HG02610 (cell line): ENCODE results near the gene HIF1A.
"Not testable (repeated sequence)": the region's sequence is repeated elsewhere in the genome, so short reads cannot be mapped to it uniquely, and the experiment has no call there.

Experiments
- ATAC-seq: cut with Tn5 transposase; IDR thresholded peaks from one replicate; pipeline ENCODE4 v1.9.1; 2021; ENCODE audit warnings: mild to moderate bottlenecking, moderate library complexity; ENCODE audit not compliant: unreplicated experiment

HIF1A gene

DNA sequence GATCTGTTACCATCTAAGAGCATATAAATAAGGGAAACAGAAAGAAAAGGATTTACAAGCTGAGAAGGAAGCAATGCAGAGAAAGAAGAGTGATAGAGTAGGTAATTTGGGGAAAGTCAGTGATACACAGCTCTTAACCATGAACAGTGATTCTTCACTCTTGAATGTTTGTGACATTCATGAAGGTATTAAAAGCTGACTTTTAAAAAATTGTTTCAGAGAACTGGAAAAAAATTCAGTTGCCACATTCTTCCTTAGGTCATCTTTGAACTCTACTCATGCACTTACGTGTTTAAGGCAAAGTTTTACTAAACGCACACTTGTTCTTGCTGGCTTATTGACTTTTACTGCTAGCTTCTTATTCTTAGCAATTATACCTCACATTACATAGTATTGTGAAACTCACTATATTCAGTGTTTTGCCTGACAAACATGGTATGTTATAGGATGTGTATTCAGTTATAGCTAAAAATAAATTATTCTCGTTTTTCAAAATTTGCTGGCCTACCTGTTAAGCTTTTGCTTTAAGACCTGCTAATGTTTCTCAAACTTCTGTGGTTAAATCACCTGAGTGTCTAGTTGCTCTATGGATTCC, 10.9 kb downstream of the HIF1A start:
- ATAC-seq = no peak

DNA sequence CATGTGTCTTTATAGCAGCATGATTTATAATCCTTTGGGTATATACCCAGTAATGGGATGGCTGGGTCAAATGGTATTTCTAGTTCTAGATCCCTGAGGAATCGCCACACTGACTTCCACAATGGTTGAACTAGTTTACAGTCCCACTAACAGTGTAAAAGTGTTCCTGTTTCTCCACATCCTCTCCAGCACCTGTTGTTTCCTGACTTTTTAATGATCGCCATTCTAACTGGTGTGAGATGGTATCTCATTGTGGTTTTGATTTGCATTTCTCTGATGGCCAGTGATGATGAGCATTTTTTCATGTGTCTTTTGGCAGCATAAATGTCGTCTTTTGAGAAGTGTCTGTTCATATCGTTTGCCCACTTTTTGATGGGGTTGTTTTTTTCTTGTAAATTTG, 12.5 kb downstream of the HIF1A start:
- ATAC-seq = not testable (repeated sequence)

- ATAC-seq = not testable (repeated sequence)
These were observed 13.4 kb downstream of the HIF1A start for GRCh38 chr14:61708693-61709092.

- no peak for ATAC-seq
These were observed 15.8 kb downstream of the HIF1A start for GRCh38 chr14:61710853-61711817.

- no peak for ATAC-seq
These were observed 16.8 kb downstream of the HIF1A start for GRCh38 chr14:61712137-61712536.

- ATAC-seq = no peak
These were observed 18.6 kb downstream of the HIF1A start for GRCh38 chr14:61713724-61714437.

DNA sequence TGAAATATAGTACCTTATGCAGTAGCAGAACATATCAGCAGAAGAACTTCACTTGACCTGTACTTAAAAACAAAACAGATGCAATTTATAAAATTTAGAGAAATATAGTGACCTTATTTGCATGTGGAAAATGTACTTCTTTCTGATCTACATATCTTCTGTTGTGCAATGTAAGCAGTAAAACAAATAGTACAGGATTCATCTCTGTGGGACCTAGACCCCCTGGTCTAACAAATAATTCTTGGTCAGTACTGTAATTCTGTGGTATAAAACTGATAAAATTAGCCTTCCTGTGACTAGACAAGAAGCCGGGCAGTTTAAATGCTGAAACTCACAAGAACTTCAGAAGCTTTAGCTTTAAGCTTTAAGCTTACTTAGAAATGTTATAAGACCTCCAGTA, 21.6 kb downstream of the HIF1A start:
- ATAC-seq = no peak

- ATAC-seq = no peak
These were observed 22.7 kb downstream of the HIF1A start for GRCh38 chr14:61718039-61718438.

DNA sequence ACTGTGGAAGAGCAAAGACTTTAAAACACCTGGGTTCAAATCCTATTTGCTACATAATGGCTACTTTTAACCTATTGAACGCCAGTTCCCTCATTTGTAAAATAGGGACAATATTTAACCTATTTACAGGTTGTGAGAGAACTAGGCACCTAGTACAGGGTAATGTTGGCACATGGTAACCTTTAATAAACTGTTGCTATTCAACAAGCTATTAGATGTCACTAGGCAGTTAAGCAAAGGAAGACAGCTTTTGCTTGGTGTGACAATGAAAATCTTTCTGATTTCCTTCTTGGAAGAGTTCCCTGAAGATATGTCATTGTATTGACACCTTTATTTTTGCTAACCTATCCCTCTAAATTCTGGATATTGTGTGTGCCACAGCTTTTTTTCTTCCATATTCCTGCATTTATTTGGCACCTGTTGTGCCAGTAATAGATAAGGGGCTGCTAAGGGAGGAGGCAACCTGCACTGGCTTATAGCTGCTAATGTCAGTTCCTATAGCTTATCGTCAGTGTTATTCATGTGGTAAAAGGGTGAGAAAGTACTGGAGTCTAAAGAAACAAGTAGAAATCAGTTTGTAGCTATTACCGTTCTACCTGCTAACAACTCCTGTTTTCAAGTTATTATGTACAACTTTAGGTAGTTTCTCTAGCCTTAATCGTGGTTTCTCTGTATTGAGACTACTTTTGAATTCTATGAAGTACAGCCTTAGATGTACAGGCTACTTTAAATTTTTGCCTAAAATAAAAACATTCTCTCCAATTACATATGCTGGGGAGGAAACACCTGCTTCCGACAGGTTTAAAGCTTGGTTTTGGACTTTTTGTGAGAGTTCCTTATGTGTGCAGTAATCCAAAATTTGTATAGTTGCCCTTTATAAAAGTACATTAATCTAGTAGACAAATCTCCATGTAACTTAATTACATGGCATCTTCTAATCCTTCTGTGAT, 24.3 kb downstream of the HIF1A start:
- no peak for ATAC-seq

DNA sequence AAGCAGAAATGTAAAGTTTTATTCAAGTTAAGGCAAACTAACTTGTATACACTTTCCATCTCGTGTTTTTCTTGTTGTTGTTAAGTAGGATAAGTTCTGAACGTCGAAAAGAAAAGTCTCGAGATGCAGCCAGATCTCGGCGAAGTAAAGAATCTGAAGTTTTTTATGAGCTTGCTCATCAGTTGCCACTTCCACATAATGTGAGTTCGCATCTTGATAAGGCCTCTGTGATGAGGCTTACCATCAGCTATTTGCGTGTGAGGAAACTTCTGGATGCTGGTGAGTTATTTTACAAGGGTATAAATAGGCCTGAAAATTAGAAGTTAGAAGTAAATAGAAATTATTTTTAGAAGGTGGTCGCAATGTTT, 25.0 kb downstream of the HIF1A start:
- no peak for ATAC-seq

GRCh38 chr14:61720741-61721140, 25.4 kb downstream of the HIF1A start:
- no peak for ATAC-seq

DNA sequence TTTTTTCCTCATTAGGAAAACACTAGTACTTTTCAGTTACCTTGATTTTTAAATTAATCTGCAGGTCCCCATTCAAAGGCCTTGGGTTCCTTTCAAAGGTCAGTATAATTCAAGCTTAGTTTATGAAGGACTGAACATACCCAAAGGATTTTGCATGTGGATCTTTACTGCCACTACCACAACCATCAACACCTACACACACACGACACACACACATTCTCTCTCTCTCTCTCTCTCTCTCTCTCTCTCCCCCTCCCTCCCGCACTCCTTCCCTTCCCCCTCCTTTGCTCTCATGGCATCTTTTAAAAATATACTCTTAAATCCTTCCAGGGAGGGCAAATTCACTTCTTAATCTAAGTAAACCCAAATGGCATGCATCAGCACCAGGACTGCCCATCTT, 28.8 kb downstream of the HIF1A start:
- no peak for ATAC-seq

- no peak for ATAC-seq
These were observed 31.7 kb downstream of the HIF1A start for GRCh38 chr14:61726778-61727658.

DNA sequence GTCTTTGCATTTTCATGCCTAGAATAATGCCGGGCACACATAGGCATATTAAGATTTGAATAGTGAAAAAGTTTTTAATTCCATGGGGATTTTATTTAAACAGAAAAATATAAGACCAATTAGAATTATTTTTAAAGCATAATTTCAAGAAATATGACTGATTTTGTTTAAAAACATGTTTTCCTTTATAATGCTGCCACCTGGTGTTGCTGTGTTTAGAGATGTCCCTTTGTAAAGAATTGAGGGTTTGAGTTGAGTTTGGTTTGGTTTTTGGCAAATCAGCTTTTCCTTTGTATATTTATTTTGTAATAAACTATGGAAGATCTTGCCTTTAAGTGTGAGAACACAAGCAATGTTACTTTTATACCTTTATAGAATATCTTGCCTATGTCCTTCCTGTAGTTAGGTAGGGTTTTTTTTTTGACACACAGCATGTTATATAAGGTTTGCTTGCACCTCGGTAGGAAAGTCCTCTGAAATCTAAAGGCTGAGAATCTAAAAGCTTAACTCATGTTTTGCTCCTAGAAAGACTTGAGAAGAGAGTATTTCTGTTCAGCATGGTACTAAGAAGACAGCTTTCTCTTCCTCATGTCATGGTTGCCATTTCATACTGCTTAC, 35.6 kb downstream of the HIF1A start:
- ATAC-seq = no peak

DNA sequence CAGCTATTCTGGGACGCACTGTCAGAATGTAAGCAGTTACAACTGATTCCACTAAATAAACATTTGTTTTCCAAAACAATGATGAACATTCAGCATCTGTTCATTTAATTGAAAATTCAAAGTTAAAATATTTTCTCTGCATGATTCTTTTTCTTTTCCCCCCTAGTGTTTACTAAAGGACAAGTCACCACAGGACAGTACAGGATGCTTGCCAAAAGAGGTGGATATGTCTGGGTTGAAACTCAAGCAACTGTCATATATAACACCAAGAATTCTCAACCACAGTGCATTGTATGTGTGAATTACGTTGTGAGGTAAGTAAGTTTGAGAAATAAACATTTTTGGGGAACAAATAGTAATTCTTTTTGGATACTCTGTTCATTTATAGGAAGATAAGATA, 38.7 kb downstream of the HIF1A start:
- ATAC-seq = no peak

GRCh38 chr14:61736751-61737150, 41.4 kb downstream of the HIF1A start:
- no peak for ATAC-seq

- no peak for ATAC-seq
These were observed 42.6 kb downstream of the HIF1A start for GRCh38 chr14:61737915-61738314.

DNA sequence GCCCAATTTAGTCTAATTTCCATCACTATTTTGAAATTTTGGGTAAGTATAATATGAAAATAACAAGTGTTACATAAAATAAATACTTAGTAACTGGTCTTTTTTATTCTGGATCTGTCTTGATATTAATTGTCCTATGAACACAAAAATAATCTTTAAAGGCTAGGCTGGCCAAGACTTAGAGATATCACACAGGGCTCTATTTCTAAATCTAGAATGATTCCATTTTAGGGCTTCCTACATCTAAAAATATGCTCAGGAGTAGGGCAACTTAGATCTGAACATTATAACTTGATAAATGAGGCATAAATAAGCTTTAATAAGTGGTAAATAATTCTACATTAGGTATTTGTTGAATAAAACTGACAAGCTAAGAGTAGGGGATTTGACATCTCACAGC, 43.8 kb downstream of the HIF1A start:
- ATAC-seq = no peak

DNA sequence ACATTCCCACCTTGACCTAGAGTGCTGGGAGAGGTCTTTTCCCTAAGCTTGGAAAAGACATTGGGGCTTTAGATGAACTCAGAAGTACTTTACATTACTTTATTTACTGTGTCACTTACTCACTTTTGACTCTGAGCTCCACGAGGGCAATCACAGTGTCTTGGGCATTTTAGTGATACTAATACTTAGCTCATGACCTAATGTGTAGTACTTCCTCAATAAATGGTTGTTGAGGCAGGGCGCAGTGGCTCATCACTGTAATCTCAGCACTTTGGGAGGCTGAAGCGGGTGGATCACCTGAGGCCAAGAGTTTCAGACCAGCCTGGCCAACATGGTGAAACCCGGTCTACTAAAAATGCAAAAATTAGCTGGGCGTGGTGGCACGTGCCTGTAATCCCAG, 47.1 kb downstream of the HIF1A start:
- no peak for ATAC-seq
